ENCODE data around the gene DIO1.

Gene DIO1

DNA sequence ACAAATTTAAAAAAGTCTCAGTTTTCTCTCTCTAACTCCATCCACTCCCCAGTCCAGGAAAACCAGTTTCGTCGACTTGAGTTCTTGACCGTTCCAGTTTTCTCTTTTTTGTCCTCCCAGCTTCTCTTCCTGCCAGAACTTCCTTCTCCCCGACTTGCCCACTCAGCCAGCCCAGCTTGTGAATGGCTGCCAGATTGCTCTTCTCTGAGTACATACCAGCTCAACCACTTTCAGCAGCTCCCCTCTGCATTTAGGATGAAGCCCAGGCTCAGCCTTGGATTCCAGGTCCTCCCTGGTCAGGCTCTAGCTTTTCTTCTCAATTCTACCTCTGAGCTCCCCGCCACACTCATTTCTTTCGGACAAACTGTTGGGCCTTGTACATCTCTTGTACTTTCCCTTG is 1.4 kb downstream of the DIO1 start:
- no peak for DNase-seq

- DNase-seq: no peak
Measured at GRCh38 chr1:53896635-53897229, 2.7 kb downstream of the DIO1 start.

- peak; percentile 66 for DNase-seq
Measured at GRCh38 chr1:53899206-53899628, 5.2 kb downstream of the DIO1 start.

- no peak for DNase-seq
Measured at GRCh38 chr1:53899708-53900107, 5.7 kb downstream of the DIO1 start.

DNA sequence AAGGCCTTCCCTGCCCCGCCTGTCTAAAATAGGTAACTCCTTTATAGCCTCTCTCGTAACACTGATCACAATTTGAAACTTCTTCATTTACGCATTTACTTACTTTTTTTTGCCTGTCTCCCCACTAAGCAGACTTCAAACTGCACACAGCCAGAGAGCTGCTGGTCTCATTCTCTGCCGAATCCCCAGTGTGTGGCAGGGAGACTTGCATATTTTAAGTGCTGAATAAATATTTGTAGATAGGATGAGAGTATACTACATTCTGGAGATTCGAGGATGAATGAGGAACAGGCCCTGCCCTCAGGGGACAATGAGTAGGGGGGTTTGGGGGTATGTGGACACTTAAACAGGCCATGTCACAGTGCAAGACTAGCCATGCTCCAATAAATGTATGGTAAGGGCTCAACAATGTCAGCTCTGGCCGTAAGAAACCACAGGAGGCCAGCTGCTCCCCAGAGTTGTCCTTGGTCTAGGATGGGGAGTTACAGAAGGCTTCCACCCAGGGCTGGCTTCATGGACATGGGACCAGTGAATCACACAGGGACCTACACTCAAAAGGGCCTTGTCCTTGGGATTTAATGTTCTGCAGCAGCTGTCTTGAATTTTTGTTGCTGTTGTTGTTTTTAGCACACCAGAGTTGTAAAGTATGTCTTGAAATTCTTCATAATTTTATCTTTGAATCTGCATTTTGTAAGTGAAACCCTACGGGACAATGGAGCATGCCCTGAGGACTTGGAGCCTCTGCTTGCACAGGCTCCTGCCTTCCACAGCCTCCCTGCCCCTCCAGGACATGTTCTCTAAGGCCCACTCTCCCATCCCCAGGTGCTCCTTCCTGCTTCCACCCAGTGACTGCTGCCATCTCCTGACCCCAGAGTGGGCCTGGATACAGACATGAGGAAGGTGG is 8.5 kb downstream of the DIO1 start:
- DNase-seq: no peak

- no peak for DNase-seq
Measured at GRCh38 chr1:53905509-53905908, 11.5 kb downstream of the DIO1 start.

DNA sequence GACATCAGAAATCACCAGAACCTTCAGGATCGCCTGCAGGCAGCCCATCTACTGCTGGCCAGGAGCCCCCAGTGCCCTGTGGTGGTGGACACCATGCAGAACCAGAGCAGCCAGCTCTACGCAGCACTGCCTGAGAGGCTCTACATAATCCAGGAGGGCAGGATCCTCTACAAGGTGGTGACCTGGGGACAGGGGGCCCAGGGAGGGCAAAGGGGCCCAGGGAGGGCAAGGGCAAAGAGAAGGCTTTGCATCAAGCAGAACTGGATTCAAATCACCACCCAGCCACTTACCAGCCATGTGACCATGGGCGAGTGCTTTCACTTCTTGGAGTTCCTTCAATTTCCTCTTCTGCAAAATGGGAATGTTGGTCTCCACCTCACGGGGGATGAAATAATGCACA is 12.1 kb downstream of the DIO1 start:
- no peak for DNase-seq

- no peak for DNase-seq
Measured at GRCh38 chr1:53909946-53910345, 16.0 kb downstream of the DIO1 start.

GRCh38 chr1:53911442-53911841 is 17.5 kb downstream of the DIO1 start:
- no peak for DNase-seq

DNA sequence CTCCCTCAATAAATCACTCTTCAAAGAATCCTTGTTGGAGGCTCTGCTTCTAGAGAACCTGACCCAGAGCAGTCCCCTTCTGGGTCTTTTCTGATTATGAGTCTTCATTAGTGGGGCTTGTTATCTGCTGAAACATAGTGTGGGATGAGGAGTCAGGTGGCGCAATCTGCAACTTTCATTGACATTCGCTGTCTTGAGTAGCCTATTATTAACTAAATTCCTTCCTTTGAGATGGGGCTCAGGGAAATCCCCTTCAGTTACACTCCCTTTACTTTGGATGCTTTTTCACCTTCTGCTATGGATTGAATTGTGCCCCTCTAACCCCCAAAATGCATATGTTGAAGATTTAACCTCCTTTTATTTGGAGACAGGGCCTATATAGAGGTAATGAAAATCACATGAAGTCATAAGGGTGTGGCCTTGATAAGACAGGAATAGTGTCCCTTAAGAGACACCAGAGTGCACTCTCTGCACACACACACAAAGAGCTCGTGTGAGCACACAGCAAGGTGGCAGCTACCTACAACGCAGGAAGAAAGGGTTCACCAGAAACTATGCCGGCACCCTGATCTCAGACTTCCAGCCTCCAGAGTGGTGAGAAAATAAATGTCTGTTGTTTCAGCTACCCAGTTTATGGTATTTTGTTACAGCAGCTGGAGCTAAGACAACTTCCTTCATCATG is 19.5 kb downstream of the DIO1 start:
- DNase-seq: no peak

- DNase-seq: no peak
Measured at GRCh38 chr1:53918343-53918742, 24.4 kb downstream of the DIO1 start.

- DNase-seq: no peak
Measured at GRCh38 chr1:53919675-53920066, 25.7 kb downstream of the DIO1 start.

- no peak for DNase-seq
Measured at GRCh38 chr1:53927376-53927881, 33.4 kb downstream of the DIO1 start.

GRCh38 chr1:53929246-53929960 is 35.4 kb downstream of the DIO1 start:
- no peak for DNase-seq

DNA sequence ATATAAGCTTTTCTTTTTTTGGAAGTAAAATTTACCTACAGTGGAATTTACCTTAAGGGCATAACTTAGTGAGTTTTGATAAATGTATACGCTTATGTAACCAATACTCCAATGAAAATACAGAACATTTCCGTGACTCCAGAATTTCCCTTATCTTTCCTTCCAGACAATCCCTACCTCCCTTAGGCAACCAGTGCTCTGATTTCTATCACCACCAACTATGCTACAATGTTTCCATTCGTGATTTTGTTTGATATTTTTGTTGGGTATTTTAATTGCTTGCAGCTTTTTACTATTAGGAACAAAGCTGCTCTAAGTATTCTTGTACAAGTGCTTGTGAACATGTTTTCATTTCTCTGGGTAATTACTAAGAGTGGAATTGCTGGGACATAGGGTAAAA is 36.9 kb downstream of the DIO1 start:
- no peak for DNase-seq

DNA sequence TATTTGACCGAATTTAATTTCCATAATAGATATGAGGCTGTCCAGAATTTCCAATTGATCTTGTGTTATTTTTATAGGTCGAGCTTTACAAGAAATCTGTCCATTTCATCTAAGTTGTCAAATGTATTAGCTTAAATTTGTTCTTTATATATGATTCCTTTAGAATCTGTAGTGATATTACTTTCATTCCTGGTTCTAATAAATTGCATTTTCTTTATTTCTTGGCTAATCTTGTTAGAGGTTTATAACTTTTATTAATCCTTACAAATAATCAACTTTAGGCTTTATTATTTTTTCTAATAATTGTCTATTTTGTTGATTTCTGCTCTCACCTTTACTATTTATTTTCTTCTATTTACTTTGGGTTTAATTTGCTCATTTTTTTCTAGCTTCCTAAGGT is 37.5 kb downstream of the DIO1 start:
- DNase-seq: no peak

DNA sequence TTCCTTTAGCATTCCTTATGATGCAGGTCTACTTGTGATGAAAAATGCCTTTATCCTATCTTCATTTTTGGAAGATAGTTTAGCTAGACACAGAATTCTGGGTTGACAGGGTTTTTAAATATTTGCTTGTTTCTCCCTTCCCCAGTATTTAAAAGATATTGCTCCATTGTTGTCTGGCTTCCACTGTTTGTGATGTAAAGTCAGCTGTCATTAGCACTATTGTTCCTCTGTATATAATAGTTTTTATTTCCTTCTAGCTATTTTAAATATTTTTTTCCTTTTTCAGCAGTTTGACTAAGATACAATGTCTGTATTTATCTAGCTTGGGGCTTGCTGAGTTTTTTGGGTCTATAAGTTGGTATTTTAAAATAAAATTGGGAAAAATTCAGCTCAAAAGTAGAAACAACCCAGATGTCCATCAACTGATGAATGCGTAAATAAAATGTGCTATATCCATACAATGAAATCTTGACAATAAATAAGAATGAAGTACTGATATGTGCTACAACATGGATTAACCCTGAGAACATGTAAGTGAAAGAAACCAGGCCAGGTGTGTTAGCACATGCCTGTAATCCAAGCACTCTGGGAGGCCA is 40.3 kb downstream of the DIO1 start:
- DNase-seq: no peak

DNA sequence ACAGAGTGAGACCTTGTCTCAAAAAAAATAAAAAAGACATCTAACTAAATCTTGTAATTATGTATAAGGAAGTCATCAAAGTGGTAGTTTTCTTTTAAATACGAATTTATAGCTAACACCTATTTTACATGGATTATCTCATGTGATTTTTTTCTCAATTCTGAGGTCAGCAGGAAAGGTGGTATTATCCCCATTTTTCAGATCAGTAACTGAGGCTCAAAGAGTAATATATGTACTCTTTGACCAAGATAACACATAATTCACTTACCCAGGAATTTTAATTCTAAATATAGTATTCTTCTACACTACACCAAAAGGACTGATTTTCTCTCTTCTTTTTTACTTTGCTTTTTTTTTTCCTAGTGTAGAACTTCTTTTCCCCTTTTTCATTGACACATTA is 42.4 kb downstream of the DIO1 start:
- no peak for DNase-seq

DNA sequence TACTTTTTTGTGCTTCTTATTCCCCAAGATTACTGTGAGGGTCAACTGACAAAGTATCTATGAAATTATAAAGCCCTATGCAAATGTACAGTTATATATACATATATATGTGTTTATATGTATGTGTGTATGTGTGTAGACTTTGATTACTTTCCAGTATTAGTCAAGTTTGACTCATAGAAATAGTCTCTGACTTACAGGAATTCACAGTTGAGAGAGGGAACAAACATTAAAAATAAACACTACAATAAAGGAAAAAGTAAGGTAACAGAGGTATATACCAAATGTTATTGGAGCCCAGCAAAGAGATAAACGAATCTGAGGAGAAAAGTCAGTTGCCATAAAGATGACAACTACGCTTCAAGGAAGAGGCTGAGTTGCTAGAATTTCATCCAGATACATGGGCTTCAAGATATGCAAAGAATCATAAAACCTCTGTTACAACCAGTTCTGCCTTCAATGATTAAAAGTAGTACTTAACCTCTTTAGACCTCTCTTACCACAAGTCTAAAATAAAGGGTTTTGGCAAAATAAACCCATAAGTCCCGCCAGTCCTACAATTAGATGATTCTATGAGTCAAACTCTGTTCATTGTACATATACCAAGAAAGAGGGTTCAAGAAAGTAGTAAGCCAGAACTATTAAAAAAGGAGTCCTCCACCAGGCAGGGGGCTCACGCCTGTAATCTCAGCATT is 44.3 kb downstream of the DIO1 start:
- DNase-seq: no peak

DNA sequence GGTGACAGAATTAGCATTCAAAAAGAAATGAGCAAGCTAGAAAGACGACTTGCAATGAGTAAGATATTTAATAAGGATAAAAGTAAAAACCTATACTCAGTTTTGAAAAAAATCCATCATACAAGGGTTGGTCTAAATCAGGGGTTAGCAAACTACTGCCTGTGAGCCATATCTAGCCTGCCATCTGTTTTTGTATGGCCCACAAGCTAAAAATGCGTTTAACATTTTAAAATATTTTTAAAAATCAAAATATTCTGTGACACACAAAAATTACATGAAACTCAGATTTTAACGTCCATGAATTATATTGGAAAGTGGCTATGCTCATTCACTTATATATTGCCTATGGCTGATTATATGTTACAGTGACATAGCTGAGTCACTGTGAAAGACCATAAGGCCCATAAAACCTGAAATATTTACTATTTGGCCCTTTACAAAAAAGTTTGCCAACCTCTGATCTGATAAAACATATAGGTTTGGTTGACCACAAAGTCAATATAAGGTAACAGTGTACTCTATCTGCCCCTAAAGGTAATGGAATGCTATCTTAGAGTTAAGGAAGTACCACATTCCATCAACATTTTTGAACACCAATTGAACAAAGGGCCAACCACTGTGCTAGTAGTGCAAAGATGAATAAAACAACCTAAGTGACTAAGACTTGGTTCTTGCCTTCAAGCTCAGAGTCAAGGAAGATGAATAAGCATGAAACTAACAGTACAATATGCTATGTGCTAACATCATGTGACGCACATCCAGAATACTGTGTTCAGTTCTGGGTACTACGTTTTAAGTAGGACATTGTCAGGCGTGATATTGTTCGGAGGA is 48.4 kb downstream of the DIO1 start:
- DNase-seq: no peak

DNA sequence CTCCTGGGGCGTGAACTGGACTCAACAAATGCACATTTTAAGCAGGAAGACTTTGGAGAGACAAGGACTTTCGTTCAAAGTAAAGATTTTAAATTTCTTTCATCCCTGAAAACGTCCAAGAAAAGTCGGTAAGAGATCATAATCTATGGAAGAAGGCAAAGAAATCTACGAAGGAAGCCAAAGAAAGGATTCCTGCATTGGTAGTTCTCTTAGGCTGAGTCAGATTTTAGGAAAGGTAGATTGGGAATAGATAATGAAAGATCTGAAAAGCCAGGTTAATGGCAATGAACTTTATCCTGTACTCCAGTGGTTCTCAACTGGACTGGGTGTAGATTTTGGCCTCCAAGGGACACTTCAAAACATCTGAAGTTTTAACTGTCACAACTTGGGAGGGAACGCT is 49.1 kb downstream of the DIO1 start:
- no peak for DNase-seq

Measured in NCI-H1105 (cell line).